HG02759 (cell line): Measurements from ENCODE around the gene XRCC1.

ENCODE experiments used
- ATAC-seq: cut with Tn5 transposase; IDR thresholded peaks from one replicate; pipeline ENCODE4 v1.9.1; 2021; ENCODE audit warnings: mild to moderate bottlenecking, moderate library complexity; ENCODE audit not compliant: unreplicated experiment

The XRCC1 gene

DNA sequence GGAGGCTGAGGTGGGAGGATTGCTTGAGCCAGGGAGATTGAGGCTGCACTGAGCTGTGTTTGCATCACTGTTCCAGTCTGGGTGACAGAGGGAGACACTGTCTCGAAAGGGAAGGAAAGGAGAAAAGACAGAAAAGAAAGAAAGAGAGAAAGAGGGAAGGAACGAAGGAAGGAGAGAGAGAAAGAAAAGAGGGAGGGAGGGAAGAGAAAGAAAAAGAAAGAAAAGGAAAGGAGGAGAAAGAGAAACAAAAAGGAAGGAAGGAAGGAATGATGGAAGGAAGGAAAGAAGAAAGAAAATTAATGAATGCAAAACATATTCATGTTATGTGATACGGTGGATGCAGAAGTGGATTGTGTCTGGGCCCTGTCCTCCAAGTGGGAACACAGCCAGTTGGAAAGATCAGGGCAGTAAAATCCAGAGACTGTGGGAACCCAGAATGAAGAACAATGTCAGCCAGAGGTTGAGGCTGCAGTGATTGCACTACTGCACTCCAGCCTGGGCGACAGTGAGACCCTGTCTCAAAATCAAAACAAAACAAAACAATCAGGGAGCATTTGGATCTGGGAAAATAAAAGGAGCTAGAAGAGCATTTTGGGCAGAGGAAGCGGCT lies 77.0 kb downstream of the XRCC1 start:
- ATAC-seq = no peak

DNA sequence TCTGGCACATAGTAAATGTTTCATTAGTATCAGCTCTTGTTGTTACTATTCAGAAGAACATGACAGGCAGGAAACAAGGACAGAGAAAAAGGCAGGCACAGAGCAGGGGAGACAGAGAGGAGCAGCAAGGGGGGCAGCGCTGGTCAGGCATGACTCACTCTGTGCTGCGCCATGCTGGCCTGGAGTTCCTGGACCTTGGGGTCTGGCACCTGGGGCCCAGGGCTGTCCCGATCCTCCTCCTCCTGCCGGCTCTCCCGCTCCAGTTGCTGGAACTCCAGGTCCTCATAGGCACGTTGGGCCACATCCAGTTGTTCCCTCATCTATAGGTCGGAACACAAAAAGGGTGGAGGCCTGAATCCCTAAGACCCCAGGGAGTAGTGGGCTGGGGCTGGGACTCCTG lies 78.4 kb downstream of the XRCC1 start:
- ATAC-seq = no peak

DNA sequence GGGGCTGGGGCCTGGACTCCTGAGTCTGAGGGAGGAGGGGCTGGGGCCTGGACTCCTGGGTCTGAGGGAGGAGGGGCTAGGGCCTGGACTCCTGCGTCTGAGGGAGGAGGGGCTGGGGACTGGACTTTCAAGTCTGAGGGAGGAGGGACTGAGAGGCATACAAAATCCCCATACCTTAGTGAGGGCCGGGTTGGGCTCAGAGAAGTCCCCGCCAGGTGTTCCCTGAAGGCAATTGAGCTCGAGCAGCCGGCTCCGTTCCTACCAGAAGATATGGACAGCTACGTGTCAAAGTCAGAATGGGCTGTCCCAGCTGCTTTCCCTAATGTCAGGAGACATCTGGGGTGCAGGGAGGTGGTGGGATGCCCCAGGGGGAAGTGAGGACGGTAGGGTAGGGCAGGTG lies 80.2 kb downstream of the XRCC1 start:
- no peak for ATAC-seq
